Measurements from ENCODE around the gene TNS2.

DNA sequence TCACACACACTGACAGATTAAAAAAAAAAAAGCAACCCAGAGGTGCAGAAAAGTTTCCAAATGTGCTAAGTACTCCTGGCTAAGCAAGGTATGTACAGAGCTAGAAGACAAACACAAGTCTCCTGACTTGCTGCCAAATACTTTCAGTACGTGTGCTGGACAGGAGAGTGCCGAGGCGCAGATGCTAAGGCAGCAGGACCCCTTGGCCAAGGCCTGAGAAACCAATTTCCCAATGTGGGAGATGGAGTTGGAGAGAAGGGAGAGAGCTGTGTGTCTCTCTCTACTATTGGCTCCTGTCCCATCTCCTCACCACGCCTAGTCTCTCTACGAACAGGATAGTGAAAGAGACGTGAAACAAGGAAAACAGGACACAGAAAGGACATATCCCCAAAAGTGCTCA is 24.0 kb downstream of the TNS2 start:
- TF ChIP-seq, protein P1, sequence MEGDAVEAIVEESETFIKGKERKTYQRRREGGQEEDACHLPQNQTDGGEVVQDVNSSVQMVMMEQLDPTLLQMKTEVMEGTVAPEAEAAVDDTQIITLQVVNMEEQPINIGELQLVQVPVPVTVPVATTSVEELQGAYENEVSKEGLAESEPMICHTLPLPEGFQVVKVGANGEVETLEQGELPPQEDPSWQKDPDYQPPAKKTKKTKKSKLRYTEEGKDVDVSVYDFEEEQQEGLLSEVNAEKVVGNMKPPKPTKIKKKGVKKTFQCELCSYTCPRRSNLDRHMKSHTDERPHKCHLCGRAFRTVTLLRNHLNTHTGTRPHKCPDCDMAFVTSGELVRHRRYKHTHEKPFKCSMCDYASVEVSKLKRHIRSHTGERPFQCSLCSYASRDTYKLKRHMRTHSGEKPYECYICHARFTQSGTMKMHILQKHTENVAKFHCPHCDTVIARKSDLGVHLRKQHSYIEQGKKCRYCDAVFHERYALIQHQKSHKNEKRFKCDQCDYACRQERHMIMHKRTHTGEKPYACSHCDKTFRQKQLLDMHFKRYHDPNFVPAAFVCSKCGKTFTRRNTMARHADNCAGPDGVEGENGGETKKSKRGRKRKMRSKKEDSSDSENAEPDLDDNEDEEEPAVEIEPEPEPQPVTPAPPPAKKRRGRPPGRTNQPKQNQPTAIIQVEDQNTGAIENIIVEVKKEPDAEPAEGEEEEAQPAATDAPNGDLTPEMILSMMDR (IDR thresholded peaks at IDR 0.05), result no peak
- TF ChIP-seq EZH2phosphoT487 (IDR thresholded peaks at IDR 0.05; ENCODE audit: borderline replicate concordance, low read depth), result no peak
- TF ChIP-seq, protein P2, sequence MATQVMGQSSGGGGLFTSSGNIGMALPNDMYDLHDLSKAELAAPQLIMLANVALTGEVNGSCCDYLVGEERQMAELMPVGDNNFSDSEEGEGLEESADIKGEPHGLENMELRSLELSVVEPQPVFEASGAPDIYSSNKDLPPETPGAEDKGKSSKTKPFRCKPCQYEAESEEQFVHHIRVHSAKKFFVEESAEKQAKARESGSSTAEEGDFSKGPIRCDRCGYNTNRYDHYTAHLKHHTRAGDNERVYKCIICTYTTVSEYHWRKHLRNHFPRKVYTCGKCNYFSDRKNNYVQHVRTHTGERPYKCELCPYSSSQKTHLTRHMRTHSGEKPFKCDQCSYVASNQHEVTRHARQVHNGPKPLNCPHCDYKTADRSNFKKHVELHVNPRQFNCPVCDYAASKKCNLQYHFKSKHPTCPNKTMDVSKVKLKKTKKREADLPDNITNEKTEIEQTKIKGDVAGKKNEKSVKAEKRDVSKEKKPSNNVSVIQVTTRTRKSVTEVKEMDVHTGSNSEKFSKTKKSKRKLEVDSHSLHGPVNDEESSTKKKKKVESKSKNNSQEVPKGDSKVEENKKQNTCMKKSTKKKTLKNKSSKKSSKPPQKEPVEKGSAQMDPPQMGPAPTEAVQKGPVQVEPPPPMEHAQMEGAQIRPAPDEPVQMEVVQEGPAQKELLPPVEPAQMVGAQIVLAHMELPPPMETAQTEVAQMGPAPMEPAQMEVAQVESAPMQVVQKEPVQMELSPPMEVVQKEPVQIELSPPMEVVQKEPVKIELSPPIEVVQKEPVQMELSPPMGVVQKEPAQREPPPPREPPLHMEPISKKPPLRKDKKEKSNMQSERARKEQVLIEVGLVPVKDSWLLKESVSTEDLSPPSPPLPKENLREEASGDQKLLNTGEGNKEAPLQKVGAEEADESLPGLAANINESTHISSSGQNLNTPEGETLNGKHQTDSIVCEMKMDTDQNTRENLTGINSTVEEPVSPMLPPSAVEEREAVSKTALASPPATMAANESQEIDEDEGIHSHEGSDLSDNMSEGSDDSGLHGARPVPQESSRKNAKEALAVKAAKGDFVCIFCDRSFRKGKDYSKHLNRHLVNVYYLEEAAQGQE (IDR thresholded peaks at IDR 0.05; ENCODE audit: low read depth, low read length), result no peak
- TF ChIP-seq JUND (IDR thresholded peaks at IDR 0.05), result no peak
- TF ChIP-seq POLR2AphosphoS5 (IDR thresholded peaks at IDR 0.05; ENCODE audit: low read depth, low read length), result no peak
- no peak for TF ChIP-seq NRF1 (IDR thresholded peaks at IDR 0.05; ENCODE audit: low read depth, low read length)

Data from SK-N-SH (cell line).